ENCODE data around the gene NOTCH1.
"Not testable (repeated sequence)": the region's sequence is repeated elsewhere in the genome, so short reads cannot be mapped to it uniquely, and the experiment has no call there.

NOTCH1 gene

DNA sequence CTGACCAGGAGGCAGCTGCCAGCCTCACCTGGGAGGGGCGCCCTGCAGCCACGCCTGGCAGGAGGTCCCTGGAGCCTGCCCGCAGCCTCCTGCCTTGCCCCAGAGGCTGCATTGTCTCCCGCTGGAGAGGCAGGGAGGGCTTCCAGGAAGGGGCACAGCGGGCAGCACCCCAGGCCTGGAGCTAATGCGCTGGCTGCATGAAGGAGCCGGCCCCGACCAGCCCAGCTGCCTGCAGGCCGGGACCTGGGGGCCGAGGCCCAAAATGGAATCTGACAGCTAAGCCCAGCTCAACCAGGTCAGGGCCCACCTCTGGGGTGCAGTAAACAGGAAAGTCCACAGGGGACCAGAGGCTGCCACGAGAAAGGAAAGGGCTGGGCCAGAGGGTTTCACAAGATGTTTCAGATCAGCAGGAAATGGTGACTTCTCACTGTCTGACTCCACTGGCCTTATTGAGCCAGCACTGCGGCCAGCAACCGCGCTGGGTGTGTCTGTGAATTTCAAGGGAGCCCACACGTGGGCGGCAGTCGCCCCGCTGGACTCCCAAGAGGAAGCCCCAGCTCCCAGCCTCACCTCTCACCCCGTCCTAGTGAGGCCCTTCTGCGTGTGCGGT is 18.6 kb upstream of the NOTCH1 start:
- no peak for DNase-seq

DNA sequence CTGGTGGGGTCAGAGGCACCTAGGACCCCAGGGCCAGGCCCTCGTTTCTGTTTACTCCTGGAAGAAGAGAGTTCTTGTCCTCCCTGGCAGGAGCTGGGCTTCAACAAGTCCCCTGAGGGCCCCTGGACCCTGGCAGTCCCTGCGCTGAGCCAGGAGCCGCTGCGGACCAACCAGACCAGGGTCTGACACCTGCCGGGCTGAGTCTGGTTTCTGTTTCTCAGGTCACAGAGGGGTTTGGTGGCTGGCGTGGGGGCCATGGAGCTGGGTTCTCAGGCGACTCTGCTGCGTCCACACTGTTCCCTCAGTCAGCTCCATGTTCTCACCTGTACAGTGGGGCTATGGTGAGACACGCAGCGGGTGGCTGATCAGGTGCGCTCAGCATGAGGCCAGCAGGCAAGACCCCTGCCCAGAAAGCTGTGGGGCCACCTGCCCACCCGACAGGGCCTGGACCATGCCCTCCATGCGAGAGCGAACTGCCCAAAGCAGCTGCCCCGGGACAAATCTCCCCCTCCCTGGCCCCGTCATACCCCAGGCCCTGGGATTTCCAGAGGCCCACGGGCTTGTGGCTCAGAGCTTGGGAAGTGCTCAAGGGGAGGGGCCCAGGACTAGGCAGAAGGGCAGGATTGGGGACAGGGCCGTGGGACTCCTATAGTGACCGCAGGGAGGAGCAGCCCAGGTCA is 17.9 kb upstream of the NOTCH1 start:
- no peak for DNase-seq

GRCh38 chr9:136562746-136563495 is 17.1 kb upstream of the NOTCH1 start:
- no peak for DNase-seq

DNA sequence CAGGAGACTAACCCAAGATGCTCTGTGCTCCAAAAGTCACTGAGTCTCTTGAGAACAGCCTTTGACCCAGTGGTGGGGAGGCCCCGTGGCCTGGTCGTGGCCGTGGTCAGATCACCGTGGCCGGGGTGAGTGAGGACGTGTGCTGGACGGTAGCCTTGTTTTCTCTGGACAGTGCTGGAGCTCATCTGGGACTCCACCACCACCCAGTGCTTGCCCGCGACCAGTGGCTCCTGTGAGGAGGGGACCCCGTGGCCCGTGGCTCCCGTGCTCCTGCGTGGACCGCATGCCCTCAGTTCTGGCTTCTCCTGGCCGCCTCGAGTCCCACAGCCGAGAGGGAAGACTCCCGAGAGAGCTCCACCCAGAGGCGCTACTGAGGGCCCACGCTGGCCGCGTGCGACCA is 15.9 kb upstream of the NOTCH1 start:
- DNase-seq = no peak

DNA sequence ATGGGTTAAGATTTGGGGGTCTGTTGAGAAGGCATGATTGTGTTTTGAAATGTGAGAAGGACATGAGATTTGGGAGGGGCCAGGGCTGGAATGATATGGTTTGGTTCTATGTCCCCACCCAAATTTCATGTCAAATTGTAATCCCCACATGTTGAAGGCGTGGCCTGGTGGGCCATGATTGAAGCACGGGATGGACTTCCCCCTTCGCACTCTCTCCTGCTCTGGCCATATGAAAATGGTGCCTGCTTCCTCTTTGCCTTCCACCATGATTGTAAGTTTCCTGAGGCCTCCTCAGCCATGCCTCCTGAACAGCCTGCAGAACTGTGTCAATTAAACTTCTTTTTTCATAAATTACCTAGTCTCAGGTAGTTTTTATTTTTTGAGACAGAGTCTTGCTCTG is 14.7 kb upstream of the NOTCH1 start:
- no peak for DNase-seq

GRCh38 chr9:136559371-136559770 is 13.5 kb upstream of the NOTCH1 start:
- DNase-seq = not testable (repeated sequence)

GRCh38 chr9:136558846-136559245 is 13.0 kb upstream of the NOTCH1 start:
- DNase-seq = not testable (repeated sequence)

- DNase-seq = no peak
Observed at GRCh38 chr9:136558373-136558772, 12.5 kb upstream of the NOTCH1 start.

GRCh38 chr9:136557036-136557435 is 11.2 kb upstream of the NOTCH1 start:
- DNase-seq = no peak

- DNase-seq = no peak
Observed at GRCh38 chr9:136556166-136556565, 10.3 kb upstream of the NOTCH1 start.

- DNase-seq = no peak
Observed at GRCh38 chr9:136554870-136555269, 9.0 kb upstream of the NOTCH1 start.

- no peak for DNase-seq
Observed at GRCh38 chr9:136553581-136553980, 7.7 kb upstream of the NOTCH1 start.

DNA sequence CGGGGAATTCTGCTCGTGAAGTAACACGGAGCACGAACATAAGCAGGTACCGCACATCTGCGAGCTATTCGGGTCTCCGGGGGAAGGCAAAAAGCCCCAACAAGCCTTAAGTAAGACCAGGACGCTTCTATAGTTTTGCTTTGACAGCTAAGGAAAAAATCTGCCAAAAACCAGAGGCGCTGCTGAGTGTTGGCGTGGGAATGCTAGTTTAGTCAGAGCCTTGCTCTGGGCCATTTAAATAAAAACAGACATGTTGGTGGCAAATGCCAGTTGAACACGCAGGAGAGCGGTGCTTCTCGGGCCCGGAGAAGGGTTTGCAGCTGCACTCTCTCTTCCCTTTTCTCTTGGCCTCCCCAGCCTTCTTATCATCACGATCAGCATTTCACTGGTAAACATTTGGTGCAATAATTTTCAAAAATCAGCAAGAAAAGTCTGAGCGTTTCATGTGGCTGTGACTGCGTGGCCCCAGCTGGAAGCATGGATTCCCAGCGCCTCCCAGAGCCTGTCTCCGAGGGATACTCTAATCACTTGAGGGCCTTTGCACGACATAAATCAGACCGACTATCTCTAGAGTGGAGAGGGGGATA is 6.4 kb upstream of the NOTCH1 start:
- peak in 1 of 5 experiments; percentile 51 for DNase-seq

DNA sequence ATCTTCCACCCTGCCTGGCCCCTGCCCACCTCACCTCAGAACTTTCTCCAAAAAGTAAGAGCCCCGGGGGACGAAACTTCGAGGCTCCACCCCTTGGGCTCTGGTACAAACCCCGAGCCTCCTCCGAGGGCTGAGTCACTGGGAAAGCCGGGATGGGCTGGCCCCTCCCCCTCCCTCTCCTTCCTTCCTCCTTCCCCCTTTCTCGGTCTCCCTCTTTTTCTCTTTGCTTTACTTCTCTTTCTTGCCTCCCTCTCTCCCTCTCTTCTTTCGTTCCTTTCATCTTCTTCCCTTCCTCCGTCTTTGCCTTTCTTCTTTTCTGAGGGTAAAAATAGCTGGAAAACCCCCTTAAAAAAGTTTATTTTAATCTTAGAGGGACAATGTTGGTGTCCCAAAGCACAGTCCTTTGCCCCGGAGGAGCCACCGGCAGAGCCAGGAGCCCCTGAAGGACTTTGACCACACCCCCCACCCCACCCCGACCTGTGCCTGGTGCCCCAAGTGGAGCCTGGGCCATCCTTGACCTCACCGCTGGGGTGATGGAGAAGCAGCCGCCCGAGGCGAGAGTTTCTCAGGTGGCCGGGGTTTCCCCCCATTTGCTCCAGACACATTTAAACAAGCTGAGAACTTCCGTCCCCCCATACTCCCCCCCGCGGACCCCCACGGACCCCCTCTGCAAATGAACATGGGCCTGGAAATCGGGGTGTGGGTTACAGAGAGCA is 5.7 kb upstream of the NOTCH1 start:
- DNase-seq = no peak

DNA sequence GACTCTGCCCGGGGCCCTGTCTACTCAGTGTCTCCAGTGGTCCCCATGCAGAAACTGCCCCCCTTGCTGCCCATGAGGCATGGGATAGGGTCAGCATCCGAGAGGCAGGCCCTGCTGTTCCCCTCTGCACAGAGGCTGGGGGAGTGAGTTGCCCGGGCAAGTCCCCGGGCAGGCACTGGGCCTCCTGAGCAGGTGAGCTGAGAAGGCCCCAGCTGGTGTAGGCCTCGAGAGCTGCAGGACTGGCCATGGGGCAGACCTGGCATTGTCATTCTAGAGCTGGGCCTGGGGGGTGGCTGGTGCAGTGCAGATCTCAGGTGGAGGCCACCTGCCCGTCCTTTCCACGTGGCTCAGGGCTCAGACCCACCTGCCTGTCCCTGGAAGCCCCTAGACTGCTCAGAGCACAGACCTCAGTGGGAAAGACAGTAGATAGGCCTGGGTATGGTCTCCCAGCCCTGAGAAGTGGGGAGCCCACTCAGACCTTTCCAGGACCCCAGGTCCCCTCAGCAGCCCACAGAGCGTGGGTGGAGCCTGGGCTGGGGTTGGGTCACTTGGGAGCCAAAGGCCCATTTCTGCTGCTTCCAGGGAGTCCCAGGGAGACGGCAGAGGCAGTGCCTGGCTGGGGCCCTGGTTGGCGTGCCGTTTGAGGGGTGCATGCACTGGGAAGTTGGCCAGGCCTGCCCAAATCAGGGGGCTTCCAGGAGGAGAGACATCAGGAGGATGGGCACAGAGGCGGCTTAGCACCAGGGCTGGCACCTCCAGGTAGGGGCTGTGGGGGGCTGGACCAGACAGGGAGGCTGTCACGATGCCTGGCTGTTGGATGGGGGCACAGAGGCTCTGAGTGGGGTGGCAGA is 4.8 kb upstream of the NOTCH1 start:
- no peak for DNase-seq

- no peak for DNase-seq
Observed at GRCh38 chr9:136549010-136549980, 3.4 kb upstream of the NOTCH1 start.

GRCh38 chr9:136547508-136548215 is 1.8 kb upstream of the NOTCH1 start:
- DNase-seq = no peak

- DNase-seq = peak in 4 of 5 experiments; percentile 32 to 81 (median 42)
Observed at GRCh38 chr9:136546697-136547501, 1.1 kb upstream of the NOTCH1 start.

- DNase-seq = no peak
Observed at GRCh38 chr9:136545692-136545964, 220 bp downstream of the NOTCH1 start.

Measured in T-helper 2 cell (primary cell).